Nephron progenitor cell (in vitro differentiated cells): ENCODE results near the gene CD248.

Experiments
- DNase-seq: peaks from one replicate; pipeline ENCODE4 v3.0.0; 2021
- H3K27ac Mint-ChIP-seq: 2 replicates; pipeline ENCODE4 v1.8.0; 2021; ENCODE audit warnings: mild to moderate bottlenecking, moderate library complexity, mixed read lengths
- H3K27me3 Mint-ChIP-seq: 2 replicates; pipeline ENCODE4 v1.8.0; 2021; ENCODE audit warnings: mild to moderate bottlenecking, low read depth, mixed read lengths; ENCODE audit not compliant: poor library complexity
- H3K36me3 Mint-ChIP-seq: 2 replicates; pipeline ENCODE4 v1.8.0; 2021; ENCODE audit warnings: low read depth, mixed read lengths
- H3K4me1 Mint-ChIP-seq: 2 replicates; pipeline ENCODE4 v1.8.0; 2021; ENCODE audit warnings: mixed read lengths
- H3K4me3 Mint-ChIP-seq: 2 replicates; pipeline ENCODE4 v1.8.0; 2021; ENCODE audit warnings: mild to moderate bottlenecking, moderate library complexity, mixed read lengths
- H3K9me3 Mint-ChIP-seq: 2 replicates; pipeline ENCODE4 v1.8.0; 2021; ENCODE audit warnings: mild to moderate bottlenecking, moderate library complexity, mixed read lengths
- CTCF ChIP-seq: fragments of 200-600 bp; sonication (generic); IDR thresholded peaks from 2 replicates; pipeline ENCODE4 v1.5.0; 2021; ENCODE audit warnings: antibody characterized with exemption

The CD248 gene

GRCh38 chr11:66283461-66284105, 33.3 kb downstream of the CD248 start:
- no peak overlapping the region for H3K4me3 Mint-ChIP-seq
- H3K4me1 Mint-ChIP-seq = peaks cover 50% of the 10 kb centered on the region

DNA sequence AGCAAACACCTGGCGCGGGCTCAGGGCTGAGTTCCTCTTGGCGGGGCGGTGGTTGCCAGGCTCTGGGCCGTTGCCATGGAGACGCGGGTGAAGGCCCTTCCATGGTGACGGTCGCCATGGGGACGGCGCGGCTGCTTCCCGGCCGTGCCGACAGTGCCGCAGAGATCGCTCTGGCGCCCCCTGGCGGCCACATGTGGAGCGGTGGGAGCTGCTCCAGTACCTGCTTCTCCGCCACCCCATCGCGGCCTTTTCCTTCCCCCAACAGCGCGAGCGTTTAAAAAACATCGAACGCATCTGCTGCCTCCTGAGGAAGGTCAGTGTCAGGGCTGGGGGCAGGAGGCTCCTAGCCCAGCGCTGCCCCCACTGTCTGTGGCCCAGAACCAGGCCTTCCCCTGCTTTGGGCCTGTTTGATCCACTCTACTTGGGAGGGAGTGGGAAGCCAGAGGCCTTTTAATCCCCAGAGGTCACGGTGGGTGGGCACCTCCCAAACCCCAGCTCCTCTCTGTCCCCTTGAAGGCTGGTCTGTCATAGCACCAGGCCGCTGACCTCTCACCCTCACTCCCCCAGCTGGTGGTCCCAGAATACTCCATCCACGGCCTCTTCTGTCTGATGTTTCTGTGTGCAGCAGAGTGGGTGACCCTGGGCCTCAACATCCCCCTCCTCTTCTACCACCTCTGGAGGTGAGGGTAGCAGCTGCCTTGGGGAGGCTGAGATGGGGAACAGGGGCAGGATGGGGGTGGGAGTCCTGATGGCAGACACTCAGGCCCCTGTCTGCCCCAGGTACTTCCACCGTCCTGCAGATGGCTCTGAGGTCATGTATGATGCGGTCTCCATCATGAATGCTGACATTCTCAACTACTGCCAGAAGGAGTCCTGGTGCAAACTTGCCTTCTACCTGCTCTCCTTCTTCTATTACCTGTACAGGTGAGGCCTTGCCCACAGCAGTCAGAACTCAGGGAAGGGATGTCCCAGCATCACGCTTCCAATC, 34.1 kb downstream of the CD248 start:
- peaks cover 46% of the 10 kb centered on the region for H3K4me1 Mint-ChIP-seq
- H3K36me3 Mint-ChIP-seq = no peaks in the 10 kb centered on the region
- peak; percentile 96 for TF ChIP-seq CTCF
- no peak overlapping the region for H3K27ac Mint-ChIP-seq
- peaks cover 18% of the 10 kb centered on the region for H3K27me3 Mint-ChIP-seq
- H3K9me3 Mint-ChIP-seq = no peaks in the 10 kb centered on the region
- peak; percentile 100 for DNase-seq
- no peak overlapping the region for H3K4me3 Mint-ChIP-seq

More at GRCh38 chr11:66283461-66284105, 33.3 kb downstream of the CD248 start:
- DNase-seq = no peak
- Mint-ChIP-seq H3K36me3 (no peaks in the 10 kb centered on the region), H3K9me3 (no peaks in the 10 kb centered on the region), H3K27ac (no peak overlapping the region), H3K27me3 (peaks cover 22% of the 10 kb centered on the region)
- no peak for TF ChIP-seq CTCF

DNA sequence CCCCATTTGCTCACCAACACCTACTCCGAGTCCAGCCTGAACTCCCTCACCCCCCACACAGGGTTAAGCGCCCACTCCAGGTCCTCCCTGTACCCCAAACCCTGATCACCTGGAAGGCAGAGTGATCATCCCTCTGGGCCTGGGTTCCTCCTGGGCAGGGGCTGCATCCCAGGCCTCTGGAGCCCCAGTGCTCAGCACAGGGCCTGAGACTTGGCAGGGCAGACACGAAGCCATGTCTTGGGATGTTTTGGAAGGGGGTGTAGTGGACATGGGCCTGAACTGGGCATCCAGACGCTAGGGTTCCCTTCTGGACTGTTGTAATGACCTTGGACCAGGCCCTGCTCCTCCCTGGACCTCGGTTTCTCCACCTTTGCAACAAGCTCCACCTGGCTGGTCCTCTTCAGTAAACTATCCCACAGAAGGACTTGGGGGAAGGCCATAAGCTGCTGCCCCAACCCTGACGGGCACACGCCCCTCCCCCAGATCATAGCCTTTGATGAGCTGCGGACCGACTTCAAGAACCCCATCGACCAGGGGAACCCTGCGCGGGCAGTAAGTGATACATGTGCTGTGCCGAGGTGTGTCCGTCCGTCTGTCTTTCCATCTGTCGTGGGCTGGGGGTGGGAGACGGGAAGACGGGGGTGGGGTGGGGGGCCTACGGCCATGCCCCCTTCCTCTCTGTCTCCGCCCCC, 34.9 kb downstream of the CD248 start:
- DNase-seq = no peak
- Mint-ChIP-seq H3K27me3 (peaks cover 18% of the 10 kb centered on the region), H3K27ac (no peak overlapping the region)

GRCh38 chr11:66281001-66281400, 35.8 kb downstream of the CD248 start:
- peaks cover 18% of the 10 kb centered on the region for H3K27me3 Mint-ChIP-seq
- H3K4me1 Mint-ChIP-seq = peaks cover 36% of the 10 kb centered on the region
- no peak overlapping the region for H3K27ac Mint-ChIP-seq
- DNase-seq = no peak
- peak overlapping the region; percentile 53 for H3K4me3 Mint-ChIP-seq
- peaks cover 5% of the 10 kb centered on the region for H3K36me3 Mint-ChIP-seq
- no peaks in the 10 kb centered on the region for H3K9me3 Mint-ChIP-seq
- TF ChIP-seq CTCF = no peak

More for the DNA sequence above, 34.9 kb downstream of the CD248 start:
- TF ChIP-seq CTCF = no peak
- Mint-ChIP-seq H3K36me3 (no peaks in the 10 kb centered on the region), H3K4me3 (no peak overlapping the region), H3K9me3 (no peaks in the 10 kb centered on the region), H3K4me1 (peaks cover 39% of the 10 kb centered on the region)

DNA sequence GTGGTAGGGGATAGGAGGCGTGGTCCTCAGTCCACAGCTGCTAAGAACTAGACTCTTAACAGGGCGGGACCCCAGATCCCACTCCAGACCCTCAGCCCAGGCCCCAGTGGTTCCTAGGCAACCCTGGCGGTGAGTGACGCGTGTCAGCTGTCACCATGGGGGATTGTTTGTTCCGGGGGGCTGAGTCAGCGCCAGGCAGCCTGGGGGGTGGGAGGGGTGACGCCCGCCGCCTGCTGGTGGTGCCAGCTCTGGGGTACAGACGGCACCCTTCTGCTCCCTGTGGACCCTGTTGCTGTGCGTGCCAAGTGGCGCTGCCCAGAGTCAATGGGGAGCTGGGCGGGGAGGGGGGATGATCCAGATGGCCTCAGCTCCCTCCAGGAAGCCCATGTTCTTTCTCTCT, 36.4 kb downstream of the CD248 start:
- Mint-ChIP-seq H3K27ac (no peak overlapping the region), H3K4me1 (peaks cover 36% of the 10 kb centered on the region), H3K9me3 (no peaks in the 10 kb centered on the region), H3K27me3 (peaks cover 18% of the 10 kb centered on the region), H3K36me3 (peaks cover 10% of the 10 kb centered on the region), H3K4me3 (no peak overlapping the region)
- DNase-seq = no peak
- TF ChIP-seq CTCF = no peak
